Spleen (tissue), 11 donors: Measurements from ENCODE around the gene PRSS23. TPM values are rescaled to one million over a fixed set of nuclear protein-coding genes. Genes with fewer than 3 reads are reported as not detected.

Experiments used
- DNase-seq: peaks from one replicate; pipeline ENCODE4 v3.0.0-alpha.2; 2020
- H3K27ac ChIP-seq, 8 donors: fragments of 200-600 bp; sonication (generic) in 7 of 8; 1 replicate in 4 of 8; 2 replicates in 4 of 8; pipeline versions ENCODE4 v1.5.0 to v1.8.0; 2016 to 2021; ENCODE audit warnings: inconsistent platforms in 4 of 8, mild to moderate bottlenecking in 4 of 8, moderate library complexity in 1 of 8
- H3K27me3 ChIP-seq, 7 donors: fragments of 200-600 bp; sonication (generic) in 6 of 7; replicated peaks in 1 of 7; 1 replicate in 4 of 7; 2 replicates in 3 of 7; pipeline versions ENCODE4 v1.5.0 to v1.8.0; 2016 to 2021; ENCODE audit warnings: inconsistent platforms in 3 of 7, mild to moderate bottlenecking in 1 of 7
- H3K36me3 ChIP-seq, 6 donors: fragments of 200-600 bp; sonication (generic) in 5 of 6; 1 replicate in 4 of 6; 2 replicates in 2 of 6; pipeline versions ENCODE4 v1.5.0 to v1.8.0; 2016 to 2021; ENCODE audit warnings: inconsistent platforms in 2 of 6
- H3K4me1 ChIP-seq, 6 donors: fragments of 200-600 bp; sonication (generic) in 5 of 6; 1 replicate in 3 of 6; 2 replicates in 3 of 6; pipeline versions ENCODE4 v1.5.0 to v1.8.0; 2016 to 2021; ENCODE audit warnings: inconsistent platforms in 3 of 6
- H3K4me3 ChIP-seq, 8 donors: fragments of 200-600 bp; sonication (generic) in 7 of 8; 1 replicate in 4 of 8; 2 replicates in 4 of 8; pipeline versions ENCODE4 v1.5.0 to v1.8.0; 2016 to 2021; ENCODE audit warnings: inconsistent platforms in 4 of 8, mild to moderate bottlenecking in 4 of 8, moderate library complexity in 2 of 8
- H3K9me3 ChIP-seq, 8 donors: fragments of 200-600 bp; sonication (generic) in 7 of 8; 1 replicate in 4 of 8; 2 replicates in 4 of 8; pipeline versions ENCODE4 v1.5.0 to v1.8.0; 2016 to 2021; ENCODE audit warnings: inconsistent platforms in 4 of 8
- POLR2A ChIP-seq, 3 donors: fragments of 450-650 bp; IDR thresholded peaks; one replicate each; pipeline ENCODE4 v1.5.1; 2017; ENCODE audit warnings: antibody characterized with exemption in 3 of 3, mild to moderate bottlenecking in 1 of 3
- POLR2AphosphoS5 ChIP-seq, 3 donors: sonication (generic); formaldehyde crosslinking; IDR thresholded peaks; one replicate each; pipeline ENCODE4 v1.5.1; 2017; ENCODE audit warnings: antibody characterized with exemption in 3 of 3
- WGBS, 5 donors: extraction: QIAGEN DNeasy Blood & Tissue Kit in 3 of 5; methylation state at CpG; one replicate each; pipeline versions ENCODE4 v1.1.5 to v1.1.7; 2013 to 2018; 5-methylcytosine and 5-hydroxymethylcytosine counted together
- intact Hi-C: fragments of 100-400 bp; cut with DNase I; formaldehyde crosslinking; loops from one replicate; pipeline ENCODE4 v1.15.0; 2023; ENCODE audit warnings: low total_unique reads
- polyA plus RNA-seq, 3 donors: library from polyadenylated mRNA; stranded (reverse); fragments of 200-250 nt; gene quantifications; one replicate each; pipeline ENCODE4 v1.2.1, GENCODE V29; 2013
- total RNA-seq, 7 donors: library from RNA; depleted of rRNA in 3 of 7; stranded (reverse); fragments of >200 nt in 3 of 7; fragmentation: NEBNext Ultra II Directional in 4 of 7; extraction: Animal tissue kit (Norgen Biotek cat#: 25700) in 4 of 7; gene quantifications; one replicate each; pipeline versions ENCODE4 v1.1.0 to v1.2.1, GENCODE V29; 2016 to 2021
- TF ChIP-seq, protein P1 (sequence below), 11 experiments: fragments of 200-600 bp in 7 of 11; fragments of 450-650 bp in 4 of 11; sonication (generic) in 4 of 11; IDR thresholded peaks in 8 of 11; conservative IDR thresholded peaks in 3 of 11; 1 replicate in 7 of 11; 2 replicates in 4 of 11; pipeline versions ENCODE4 v1.4.0 to v1.8.0; 2016 to 2021; ENCODE audit warnings: antibody characterized with exemption in 11 of 11, inconsistent platforms in 4 of 11, mild to moderate bottlenecking in 1 of 11
- donor health status: healthy with polysubstance abuse.
- donor health status: DM: no; HTN: no; CAD: no; lungs with moderate emphysema.
- donor health status: DM: no; HTN: no; CAD: no.
- donor health status: Bipolar disorder and iron deficiency.
- donor health status: healthy.
- donor health status: DM: no; HTN: no; CAD: no.
- donor health status: DM: yes; HTN: yes; CAD: no.

Gene PRSS23
- total and polyA plus RNA-seq, 10 donors = 1.5 to 28.0 (median 12.1) TPM

DNA sequence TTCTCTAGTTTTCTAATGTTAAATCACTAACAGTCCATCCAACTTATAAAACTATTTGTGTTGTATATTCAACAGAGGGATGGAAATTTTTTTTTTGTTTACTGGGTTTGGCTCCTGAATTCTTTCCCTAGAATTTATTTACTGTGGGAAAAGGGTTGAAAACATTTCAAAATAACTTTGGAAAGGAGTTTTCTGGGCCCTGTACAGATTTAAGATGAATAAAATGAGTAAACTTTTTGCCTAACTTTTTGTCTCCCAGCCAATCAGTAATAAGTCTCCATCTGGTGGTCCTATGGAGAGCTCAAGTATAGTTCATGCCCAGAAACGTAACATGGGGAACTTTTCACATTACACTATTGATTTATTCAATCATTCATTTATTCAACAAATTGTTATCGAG is 16.7 kb upstream of the PRSS23 start:
- no peak for DNase-seq
- whole genome bisulfite sequencing, 5 donors = 52 to 82% (median 76%) methylated on average over 2 of the region's 2 CpGs
- no peak overlapping the region for H3K4me3 ChIP-seq
- no peaks in the 10 kb centered on the region for H3K9me3 ChIP-seq
- no peaks in the 10 kb centered on the region for H3K27me3 ChIP-seq
- intact Hi-C loops = no loop called here
- TF ChIP-seq, protein P1, sequence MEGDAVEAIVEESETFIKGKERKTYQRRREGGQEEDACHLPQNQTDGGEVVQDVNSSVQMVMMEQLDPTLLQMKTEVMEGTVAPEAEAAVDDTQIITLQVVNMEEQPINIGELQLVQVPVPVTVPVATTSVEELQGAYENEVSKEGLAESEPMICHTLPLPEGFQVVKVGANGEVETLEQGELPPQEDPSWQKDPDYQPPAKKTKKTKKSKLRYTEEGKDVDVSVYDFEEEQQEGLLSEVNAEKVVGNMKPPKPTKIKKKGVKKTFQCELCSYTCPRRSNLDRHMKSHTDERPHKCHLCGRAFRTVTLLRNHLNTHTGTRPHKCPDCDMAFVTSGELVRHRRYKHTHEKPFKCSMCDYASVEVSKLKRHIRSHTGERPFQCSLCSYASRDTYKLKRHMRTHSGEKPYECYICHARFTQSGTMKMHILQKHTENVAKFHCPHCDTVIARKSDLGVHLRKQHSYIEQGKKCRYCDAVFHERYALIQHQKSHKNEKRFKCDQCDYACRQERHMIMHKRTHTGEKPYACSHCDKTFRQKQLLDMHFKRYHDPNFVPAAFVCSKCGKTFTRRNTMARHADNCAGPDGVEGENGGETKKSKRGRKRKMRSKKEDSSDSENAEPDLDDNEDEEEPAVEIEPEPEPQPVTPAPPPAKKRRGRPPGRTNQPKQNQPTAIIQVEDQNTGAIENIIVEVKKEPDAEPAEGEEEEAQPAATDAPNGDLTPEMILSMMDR (IDR thresholded peaks at IDR 0.05 in 8 of 11, conservative IDR thresholded peaks at IDR 0.05 in 3 of 11) = no peak
- TF ChIP-seq POLR2AphosphoS5 (IDR thresholded peaks at IDR 0.05) (no peak), POLR2A (IDR thresholded peaks at IDR 0.05) (no peak)
- H3K4me1 ChIP-seq = no peaks in the 10 kb centered on the region
- no peak overlapping the region for H3K27ac ChIP-seq
- H3K36me3 ChIP-seq = no peaks in the 10 kb centered on the region

DNA sequence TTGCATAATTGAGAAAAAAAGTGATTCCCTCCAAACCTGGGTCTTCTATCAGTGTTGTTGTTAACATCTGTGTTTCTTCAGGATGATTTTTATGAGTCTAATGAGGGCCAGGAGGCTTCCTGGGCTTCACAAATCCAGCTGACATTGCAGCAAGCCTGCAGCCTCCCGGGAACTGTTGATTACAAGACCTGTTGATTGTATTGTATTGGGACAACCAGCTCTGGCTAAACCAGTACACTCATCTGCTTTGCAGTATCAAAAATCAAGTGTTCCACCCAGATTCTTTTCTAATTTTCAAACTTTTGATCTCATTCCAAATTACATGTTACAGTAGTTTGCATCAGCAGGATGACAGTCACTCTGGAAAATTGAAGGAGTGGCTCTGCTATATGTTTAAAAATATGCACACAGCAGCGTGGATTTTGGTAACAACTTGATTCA is 16.1 kb upstream of the PRSS23 start:
- TF ChIP-seq POLR2AphosphoS5 (IDR thresholded peaks at IDR 0.05) = no peak
- TF ChIP-seq, protein P1 (IDR thresholded peaks at IDR 0.05 in 8 of 11, conservative IDR thresholded peaks at IDR 0.05 in 3 of 11) = no peak
- no peak for TF ChIP-seq POLR2A (IDR thresholded peaks at IDR 0.05)
- H3K4me3 ChIP-seq = no peak overlapping the region
- H3K27me3 ChIP-seq = no peaks in the 10 kb centered on the region
- H3K36me3 ChIP-seq = no peaks in the 10 kb centered on the region
- H3K4me1 ChIP-seq = no peaks in the 10 kb centered on the region
- WGBS, 5 donors = 42 to 82% (median 63%) methylated on average over 2 of the region's 2 CpGs
- H3K9me3 ChIP-seq = no peaks in the 10 kb centered on the region
- no peak overlapping the region for H3K27ac ChIP-seq
- intact Hi-C loops = no loop called here
- DNase-seq = no peak

DNA sequence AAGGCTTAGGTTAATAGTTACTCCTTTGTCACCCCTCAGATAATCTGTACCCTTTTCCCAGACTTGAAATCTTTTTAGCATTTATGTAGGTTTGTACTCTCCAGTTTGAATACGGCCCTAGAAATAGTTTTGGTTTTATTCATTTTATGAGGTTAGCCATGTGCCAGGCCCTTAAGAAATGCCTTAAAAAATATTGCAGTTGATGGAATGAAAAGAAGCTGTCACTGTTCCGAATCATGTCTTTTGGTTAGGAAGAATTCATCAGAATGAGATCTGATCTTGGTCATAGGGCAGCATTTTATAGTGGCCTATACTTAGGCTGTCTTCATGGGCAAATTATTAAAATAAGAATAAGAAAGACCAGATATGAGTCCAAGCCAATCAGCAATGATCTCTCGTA is 14.8 kb upstream of the PRSS23 start:
- no peak for DNase-seq
- H3K36me3 ChIP-seq = no peaks in the 10 kb centered on the region
- H3K4me3 ChIP-seq = no peak overlapping the region
- H3K27me3 ChIP-seq = no peaks in the 10 kb centered on the region
- no peak overlapping the region for H3K27ac ChIP-seq
- intact Hi-C loops = no loop called here
- TF ChIP-seq, protein P1 (IDR thresholded peaks at IDR 0.05 in 8 of 11, conservative IDR thresholded peaks at IDR 0.05 in 3 of 11) = no peak
- TF ChIP-seq POLR2A (IDR thresholded peaks at IDR 0.05) (no peak), POLR2AphosphoS5 (IDR thresholded peaks at IDR 0.05) (no peak)
- H3K4me1 ChIP-seq = no peaks in the 10 kb centered on the region
- no peaks in the 10 kb centered on the region for H3K9me3 ChIP-seq
- WGBS, 5 donors = 43 to 85% (median 68%) methylated on average over 3 of the region's 3 CpGs

DNA sequence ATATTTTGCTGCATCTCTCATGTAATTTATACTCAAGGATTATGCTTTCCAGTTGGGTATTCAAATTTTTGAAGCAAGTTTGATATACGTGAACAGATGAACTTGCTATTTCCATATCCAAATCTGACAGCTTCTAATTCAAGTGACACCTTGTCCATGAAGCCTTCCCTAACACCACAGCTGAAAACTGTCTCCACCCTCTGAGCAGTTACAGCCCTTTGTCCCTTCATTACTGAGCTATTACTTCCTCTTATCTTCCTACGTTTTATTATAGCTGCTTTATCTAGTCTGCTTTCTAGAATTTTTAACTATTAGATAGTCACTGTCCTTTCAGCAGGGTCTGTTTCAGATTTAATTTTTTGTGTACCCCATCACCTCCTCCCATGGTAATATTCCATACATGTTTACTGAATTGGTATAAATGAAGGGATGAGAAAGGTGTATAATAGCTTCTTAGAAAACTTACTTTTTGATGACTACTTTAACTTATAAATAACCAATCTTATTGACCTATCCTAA is 13.3 kb upstream of the PRSS23 start:
- intact Hi-C loops = no loop called here
- Histone ChIP-seq H3K4me1 (no peaks in the 10 kb centered on the region), H3K27ac (no peak overlapping the region), H3K36me3 (no peaks in the 10 kb centered on the region), H3K4me3 (no peak overlapping the region), H3K9me3 (no peaks in the 10 kb centered on the region), H3K27me3 (no peaks in the 10 kb centered on the region)
- 53 to 70% (median 57%) methylated on average over 2 of the region's 2 CpGs for WGBS, 5 donors
- TF ChIP-seq POLR2A (IDR thresholded peaks at IDR 0.05) = no peak
- TF ChIP-seq, protein P1 (IDR thresholded peaks at IDR 0.05 in 8 of 11, conservative IDR thresholded peaks at IDR 0.05 in 3 of 11) = no peak
- TF ChIP-seq POLR2AphosphoS5 (IDR thresholded peaks at IDR 0.05) = no peak
- no peak for DNase-seq
